ENCODE measurements around the gene BIRC3. TPM values are rescaled to one million over a fixed set of nuclear protein-coding genes. Genes with fewer than 3 reads are reported as not detected.

Gene BIRC3
- total RNA-seq, 4 donors from 2014 or later = 3.4 to 30.2 (median 9.1) TPM

GRCh38 chr11:102375720-102376399, 58.6 kb downstream of the BIRC3 start:
- TF ChIP-seq, protein P1, sequence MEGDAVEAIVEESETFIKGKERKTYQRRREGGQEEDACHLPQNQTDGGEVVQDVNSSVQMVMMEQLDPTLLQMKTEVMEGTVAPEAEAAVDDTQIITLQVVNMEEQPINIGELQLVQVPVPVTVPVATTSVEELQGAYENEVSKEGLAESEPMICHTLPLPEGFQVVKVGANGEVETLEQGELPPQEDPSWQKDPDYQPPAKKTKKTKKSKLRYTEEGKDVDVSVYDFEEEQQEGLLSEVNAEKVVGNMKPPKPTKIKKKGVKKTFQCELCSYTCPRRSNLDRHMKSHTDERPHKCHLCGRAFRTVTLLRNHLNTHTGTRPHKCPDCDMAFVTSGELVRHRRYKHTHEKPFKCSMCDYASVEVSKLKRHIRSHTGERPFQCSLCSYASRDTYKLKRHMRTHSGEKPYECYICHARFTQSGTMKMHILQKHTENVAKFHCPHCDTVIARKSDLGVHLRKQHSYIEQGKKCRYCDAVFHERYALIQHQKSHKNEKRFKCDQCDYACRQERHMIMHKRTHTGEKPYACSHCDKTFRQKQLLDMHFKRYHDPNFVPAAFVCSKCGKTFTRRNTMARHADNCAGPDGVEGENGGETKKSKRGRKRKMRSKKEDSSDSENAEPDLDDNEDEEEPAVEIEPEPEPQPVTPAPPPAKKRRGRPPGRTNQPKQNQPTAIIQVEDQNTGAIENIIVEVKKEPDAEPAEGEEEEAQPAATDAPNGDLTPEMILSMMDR (IDR thresholded peaks at IDR 0.05) = no peak
- ATAC-seq (ENCODE audit: low FRiP score) (no peak), DNase-seq (ENCODE audit: low spot score) (no peak)

DNA sequence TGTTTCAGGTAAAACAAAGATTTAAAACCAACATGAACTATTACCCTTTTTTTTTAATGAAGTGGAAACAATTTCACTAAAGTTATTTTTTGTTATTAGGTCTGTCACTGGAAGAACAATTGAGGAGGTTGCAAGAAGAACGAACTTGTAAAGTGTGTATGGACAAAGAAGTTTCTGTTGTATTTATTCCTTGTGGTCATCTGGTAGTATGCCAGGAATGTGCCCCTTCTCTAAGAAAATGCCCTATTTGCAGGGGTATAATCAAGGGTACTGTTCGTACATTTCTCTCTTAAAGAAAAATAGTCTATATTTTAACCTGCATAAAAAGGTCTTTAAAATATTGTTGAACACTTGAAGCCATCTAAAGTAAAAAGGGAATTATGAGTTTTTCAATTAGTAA, 60.6 kb downstream of the BIRC3 start:
- no peak for DNase-seq (ENCODE audit: low spot score)
- ATAC-seq (ENCODE audit: low FRiP score) = no peak
- TF ChIP-seq, protein P1 (IDR thresholded peaks at IDR 0.05) = no peak

GRCh38 chr11:102378818-102379217, 61.5 kb downstream of the BIRC3 start:
- TF ChIP-seq, protein P1 (IDR thresholded peaks at IDR 0.05) = no peak
- ATAC-seq (ENCODE audit: low FRiP score) (no peak), DNase-seq (ENCODE audit: low spot score) (no peak)

- TF ChIP-seq, protein P1 (IDR thresholded peaks at IDR 0.05) = no peak
- DNase-seq (ENCODE audit: low spot score) = no peak
- no peak for ATAC-seq (ENCODE audit: low FRiP score)
Observed at GRCh38 chr11:102382384-102382783, 65.1 kb downstream of the BIRC3 start.

DNA sequence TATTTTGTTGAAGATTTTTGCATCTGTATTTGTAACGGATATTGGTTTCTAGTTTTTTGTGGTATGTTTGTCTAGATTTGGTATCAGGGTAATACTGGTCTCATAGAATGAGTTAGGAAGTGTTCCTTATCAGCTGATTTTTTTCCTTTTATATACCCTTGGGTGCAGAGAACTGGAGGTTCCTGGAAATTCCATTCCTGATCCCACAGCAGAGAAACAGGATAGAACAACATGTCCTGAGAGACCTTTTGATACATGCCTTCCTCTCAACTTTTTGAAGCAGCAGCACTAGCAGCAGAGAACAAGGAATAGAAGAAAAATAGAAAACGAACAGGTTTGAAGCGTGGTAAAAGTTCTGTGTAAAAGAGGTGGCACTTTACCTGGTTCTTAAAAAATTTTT, 66.6 kb downstream of the BIRC3 start:
- TF ChIP-seq, protein P1 (IDR thresholded peaks at IDR 0.05) = no peak
- ATAC-seq (ENCODE audit: low FRiP score) = no peak

DNA sequence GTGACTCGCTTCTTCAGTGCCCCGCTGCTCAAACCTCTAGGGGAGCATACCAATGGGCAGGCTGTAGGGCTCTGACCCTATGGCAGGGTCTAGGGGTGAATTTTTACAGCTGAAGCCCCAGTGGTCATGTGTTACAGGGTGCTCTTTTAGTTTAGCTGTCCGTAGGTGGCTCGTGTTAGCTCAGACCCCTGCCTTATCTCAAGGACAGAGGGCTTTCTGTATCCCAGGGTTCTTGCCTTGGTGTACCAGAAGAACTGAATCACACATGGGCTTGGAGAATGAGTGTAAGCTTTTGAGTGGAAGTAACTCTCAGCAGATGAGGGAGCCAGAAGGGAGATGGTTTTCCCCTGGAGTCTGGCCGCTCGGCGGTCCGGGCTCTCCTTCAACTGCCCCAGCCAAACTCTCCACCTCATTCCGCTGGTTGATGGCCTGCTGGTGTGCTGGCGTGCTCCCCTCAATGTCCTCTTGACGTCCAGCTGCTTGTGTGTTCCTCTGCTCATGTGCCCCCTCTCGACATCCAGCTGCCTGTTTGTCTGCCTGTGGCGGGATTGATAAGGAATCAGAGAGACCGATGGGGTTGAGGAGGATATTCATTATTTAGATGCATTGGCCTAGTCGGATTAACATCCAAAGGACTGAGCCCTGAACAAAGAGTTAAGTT, 67.3 kb downstream of the BIRC3 start:
- TF ChIP-seq, protein P1 (IDR thresholded peaks at IDR 0.05) = no peak
- no peak for ATAC-seq (ENCODE audit: low FRiP score)
- no peak for DNase-seq (ENCODE audit: low spot score)

More for the DNA sequence above, 66.6 kb downstream of the BIRC3 start:
- DNase-seq (ENCODE audit: low spot score) = no peak

All from omental fat pad (tissue), 4 donors.